NCI-H82 treated with DMSO at 0.1 percent for 48 hours (cell line): ENCODE data around the gene SLC39A13.
A peak's percentile ranks its signal among the peaks of the same experiment; 100 is the strongest.

Source experiments
- DNase-seq: peaks from one replicate; lab custom pipeline; 2025; ENCODE audit not compliant: unreplicated experiment; lab: John Stamatoyannopoulos, UW

SLC39A13 gene

GRCh38 chr11:47400768-47401279, 7.6 kb upstream of the SLC39A13 start:
- no peak for DNase-seq

- DNase-seq: no peak
These were observed 5.3 kb upstream of the SLC39A13 start for GRCh38 chr11:47403135-47403534.

- peak; percentile 17 for DNase-seq
These were observed 4.8 kb upstream of the SLC39A13 start for GRCh38 chr11:47403571-47403970.

- no peak for DNase-seq
These were observed 1.3 kb upstream of the SLC39A13 start for GRCh38 chr11:47406896-47407745.

- DNase-seq: no peak
These were observed 429 bp downstream of the SLC39A13 start for GRCh38 chr11:47408598-47409439.

- DNase-seq: no peak
These were observed 1.3 kb downstream of the SLC39A13 start for GRCh38 chr11:47409440-47410369.

- DNase-seq: no peak
These were observed 2.2 kb downstream of the SLC39A13 start for GRCh38 chr11:47410370-47411264.

- DNase-seq: no peak
These were observed 3.7 kb downstream of the SLC39A13 start for GRCh38 chr11:47411884-47412746.

GRCh38 chr11:47413351-47413750, 5.0 kb downstream of the SLC39A13 start:
- DNase-seq: no peak

GRCh38 chr11:47413908-47414684, 5.7 kb downstream of the SLC39A13 start:
- no peak for DNase-seq

- no peak for DNase-seq
These were observed 6.3 kb downstream of the SLC39A13 start for GRCh38 chr11:47414685-47415070.

- no peak for DNase-seq
These were observed 6.9 kb downstream of the SLC39A13 start for GRCh38 chr11:47415091-47415854.

GRCh38 chr11:47415949-47416472, 7.6 kb downstream of the SLC39A13 start:
- no peak for DNase-seq

- no peak for DNase-seq
These were observed 9.3 kb downstream of the SLC39A13 start for GRCh38 chr11:47417712-47418111.

GRCh38 chr11:47418454-47419259, 10.3 kb downstream of the SLC39A13 start:
- no peak for DNase-seq

GRCh38 chr11:47425611-47426010, 17.2 kb downstream of the SLC39A13 start:
- no peak for DNase-seq
